ENCODE results near the gene GPHN.

GRCh38 chr14:67077921-67078320 lies 570.0 kb downstream of the GPHN start:
- TF ChIP-seq NFE2L2 (IDR thresholded peaks at IDR 0.05; ENCODE audit: low read depth, low read length): no peak
- TF ChIP-seq CTCF (conservative IDR thresholded peaks at IDR 0.05; ENCODE audit: low read depth, low read length): no peak
- TF ChIP-seq USF2 (IDR thresholded peaks at IDR 0.05; ENCODE audit: low read depth, low read length): no peak
- TF ChIP-seq FOS (IDR thresholded peaks at IDR 0.05; ENCODE audit: low read depth, low read length): no peak
- no peak for TF ChIP-seq MAFK (IDR thresholded peaks at IDR 0.05; ENCODE audit: low read depth, low read length)
- TF ChIP-seq ELK1 (IDR thresholded peaks at IDR 0.05; ENCODE audit: borderline replicate concordance, low read depth, low read length): no peak
- no peak for TF ChIP-seq POLR2A (IDR thresholded peaks at IDR 0.05; ENCODE audit: low read depth, low read length)
- no peak for TF ChIP-seq RCOR1 (IDR thresholded peaks at IDR 0.05; ENCODE audit: insufficient replicate concordance, low read length)
- no peak for TF ChIP-seq RAD21 (IDR thresholded peaks at IDR 0.05; ENCODE audit: low read length)
- no peak for TF ChIP-seq SMC3 (IDR thresholded peaks at IDR 0.05; ENCODE audit: low read depth, low read length)
- no peak for TF ChIP-seq BHLHE40 (IDR thresholded peaks at IDR 0.05; ENCODE audit: low read depth, low read length)
- TF ChIP-seq MXI1 (IDR thresholded peaks at IDR 0.05; ENCODE audit: borderline replicate concordance, low read depth, low read length): no peak
- no peak for TF ChIP-seq RFX5 (IDR thresholded peaks at IDR 0.05; ENCODE audit: low read depth, low read length)
